A549 (cell line): ENCODE measurements around the gene FAM98C. TPM values are rescaled to one million over a fixed set of nuclear protein-coding genes. Genes with fewer than 3 reads are reported as not detected.

Experiments
- ATAC-seq, 2 experiments: fragments of 200-7000 bp in 1 of 2; fragments of >200 bp in 1 of 2; cut with Nextera tagmentation in 1 of 2; cut with Tn5 transposase in 1 of 2; 3 replicates each; pipeline versions ENCODE4 v1.8.0 to v1.9.1; 2018 to 2020; ENCODE audit warnings: mild to moderate bottlenecking in 1 of 2, moderate library complexity in 1 of 2
- CTCF ChIA-PET: fragments of 300-600 bp; sonication (Branson Sonifier 250); formaldehyde crosslinking; extraction: SDS; loops from one replicate; lab custom pipeline; 2021; ENCODE audit warnings: antibody characterized with exemption, inconsistent platforms; lab: Yijun Ruan, JAX
- POLR2A ChIA-PET: fragments of 350-600 bp; formaldehyde crosslinking; extraction: SDS; loops from one replicate; lab custom pipeline; 2021; ENCODE audit warnings: antibody characterized with exemption, inconsistent platforms; lab: Yijun Ruan, JAX
- DNase-seq, 2 experiments: peaks; one replicate each; pipeline versions ENCODE4 v3.0.0 to v3.0.0-alpha.2; 2011 to 2016; ENCODE audit warnings: low read depth in 1 of 2, low spot score in 1 of 2
- FAIRE-seq: peaks from 2 replicates; lab custom pipeline; 2011; peaks lifted over from hg19 to GRCh38; lab: Jason Lieb, UNC
- H3K27ac ChIP-seq, 2 experiments: fragments of >200 bp; sonication (Bioruptor Twin); formaldehyde crosslinking; 3 replicates each; pipeline ENCODE4 v1.5.1; 2016 to 2017
- H3K4me1 ChIP-seq: fragments of >200 bp; sonication (Bioruptor Twin); formaldehyde crosslinking; 3 replicates; pipeline ENCODE4 v1.6.1; 2016
- H3K4me2 ChIP-seq: fragments of >200 bp; sonication (Bioruptor Twin); formaldehyde crosslinking; 3 replicates; pipeline ENCODE4 v1.6.1; 2016
- H3K4me3 ChIP-seq: fragments of >200 bp; sonication (Bioruptor Twin); formaldehyde crosslinking; 3 replicates; pipeline ENCODE4 v1.5.1; 2016
- H3K9me3 ChIP-seq: fragments of >200 bp; sonication (Bioruptor Twin); formaldehyde crosslinking; 3 replicates; pipeline ENCODE4 v1.6.1; 2016
- ATOH8 ChIP-seq: fragments of 250-450 bp; sonication (Bioruptor Pico); IDR thresholded peaks from 2 replicates; pipeline ENCODE4 v1.5.0; 2020; ENCODE audit warnings: low read depth, mild to moderate bottlenecking, moderate library complexity
- BCL3 ChIP-seq: fragments of >200 bp; sonication (Bioruptor Twin); formaldehyde crosslinking; IDR thresholded peaks from 3 replicates; pipeline ENCODE4 v1.6.1; 2016
- BHLHE40 ChIP-seq: IDR thresholded peaks from 2 replicates; pipeline ENCODE4 v1.6.1; 2012; ENCODE audit warnings: low read depth, low read length, inconsistent platforms
- CBX2 ChIP-seq: fragments of 200-600 bp; sonication (generic); IDR thresholded peaks from 2 replicates; pipeline ENCODE4 v1.6.1; 2016; ENCODE audit warnings: low read depth, mild to moderate bottlenecking, borderline replicate concordance
- CBX8 ChIP-seq: fragments of 200-600 bp; sonication (generic); IDR thresholded peaks from 2 replicates; pipeline ENCODE4 v1.6.1; 2016
- EHF ChIP-seq: fragments of 250-450 bp; sonication (Bioruptor Pico); IDR thresholded peaks from 2 replicates; pipeline ENCODE4 v1.5.0; 2020; ENCODE audit warnings: mild to moderate bottlenecking
- FOSB ChIP-seq: fragments of 250-450 bp; sonication (Bioruptor Pico); IDR thresholded peaks from 2 replicates; pipeline ENCODE4 v1.5.0; 2020; ENCODE audit warnings: mild to moderate bottlenecking, moderate library complexity
- FOSL2 ChIP-seq, 2 experiments: fragments of 450-650 bp in 1 of 2; fragments of >200 bp in 1 of 2; sonication (Bioruptor Twin) in 1 of 2; formaldehyde crosslinking; IDR thresholded peaks; 2 replicates each; pipeline versions ENCODE4 v1.5.0 to v1.6.1; 2016 to 2020; ENCODE audit warnings: mild to moderate bottlenecking in 1 of 2, moderate library complexity in 1 of 2
- JUN ChIP-seq, 2 experiments: fragments of >200 bp; sonication (Bioruptor Twin); formaldehyde crosslinking; IDR thresholded peaks; 2 replicates in 1 of 2; 3 replicates in 1 of 2; pipeline ENCODE4 v1.6.1; 2016 to 2017
- JUNB ChIP-seq: fragments of >200 bp; sonication (Bioruptor Twin); formaldehyde crosslinking; IDR thresholded peaks from 2 replicates; pipeline ENCODE4 v1.6.1; 2016
- KDM5A ChIP-seq: fragments of 200-600 bp; sonication (generic); IDR thresholded peaks from 2 replicates; pipeline ENCODE4 v1.6.1; 2016; ENCODE audit warnings: antibody characterized with exemption, mild to moderate bottlenecking
- MAFK ChIP-seq: fragments of 450-650 bp; IDR thresholded peaks from 2 replicates; pipeline ENCODE4 v1.6.1; 2014; ENCODE audit not compliant: partially characterized antibody
- MAZ ChIP-seq: fragments of 150-350 bp; IDR thresholded peaks from 2 replicates; pipeline ENCODE4 v1.6.1; 2014; ENCODE audit warnings: antibody characterized with exemption, low read depth, low read length, borderline replicate concordance
- NR3C1 ChIP-seq: fragments of >200 bp; sonication (Bioruptor Twin); formaldehyde crosslinking; IDR thresholded peaks from 3 replicates; pipeline ENCODE4 v1.6.1; 2017
- PBX3 ChIP-seq: IDR thresholded peaks from 2 replicates; pipeline ENCODE4 v1.6.1; 2012
- PHF8 ChIP-seq: fragments of 200-600 bp; sonication (generic); IDR thresholded peaks from 2 replicates; pipeline ENCODE4 v1.6.1; 2016; ENCODE audit warnings: low read depth, mild to moderate bottlenecking, antibody characterized with exemption, moderate library complexity, borderline replicate concordance
- POLR2A ChIP-seq: IDR thresholded peaks from 2 replicates; pipeline ENCODE4 v1.6.1; 2012; ENCODE audit warnings: mild to moderate bottlenecking, low read length
- POLR2AphosphoS2 ChIP-seq: conservative IDR thresholded peaks from 2 replicates; pipeline ENCODE4 v1.6.1; 2012; ENCODE audit warnings: low read length, improper control_type of control experiment, inconsistent platforms
- RAD21 ChIP-seq, 2 experiments: fragments of >200 bp in 1 of 2; sonication (Bioruptor Twin) in 1 of 2; formaldehyde crosslinking in 1 of 2; IDR thresholded peaks in 1 of 2; conservative IDR thresholded peaks in 1 of 2; 2 replicates in 1 of 2; 3 replicates in 1 of 2; pipeline ENCODE4 v1.6.1; 2012 to 2018; ENCODE audit warnings: inconsistent platforms in 1 of 2
- RARB ChIP-seq: fragments of 250-450 bp; sonication (Bioruptor Pico); IDR thresholded peaks from 2 replicates; pipeline ENCODE4 v1.8.0; 2021; ENCODE audit warnings: mild to moderate bottlenecking, moderate library complexity
- RFX5 ChIP-seq: fragments of 450-650 bp; IDR thresholded peaks from 2 replicates; pipeline ENCODE4 v1.7.1; 2014; ENCODE audit warnings: antibody characterized with exemption, mild to moderate bottlenecking, moderate library complexity
- RNF2 ChIP-seq: fragments of 200-600 bp; sonication (generic); IDR thresholded peaks from 2 replicates; pipeline ENCODE4 v1.6.1; 2016; ENCODE audit warnings: low read depth, mild to moderate bottlenecking, antibody characterized with exemption, moderate library complexity, borderline replicate concordance
- SMC3 ChIP-seq: fragments of >200 bp; sonication (Bioruptor Twin); formaldehyde crosslinking; IDR thresholded peaks from 3 replicates; pipeline ENCODE4 v1.6.1; 2018; ENCODE audit warnings: inconsistent platforms
- TFCP2L1 ChIP-seq: fragments of 250-450 bp; sonication (Bioruptor Pico); IDR thresholded peaks from 2 replicates; pipeline ENCODE4 v1.5.0; 2021; ENCODE audit warnings: mild to moderate bottlenecking
- TP53 ChIP-seq: fragments of 250-450 bp; sonication (Bioruptor Pico); IDR thresholded peaks from 2 replicates; pipeline ENCODE4 v1.5.0; 2021; ENCODE audit warnings: mild to moderate bottlenecking, moderate library complexity
- ZC3H11A ChIP-seq: fragments of 450-650 bp; IDR thresholded peaks from 2 replicates; pipeline ENCODE4 v1.6.1; 2014; ENCODE audit warnings: antibody characterized with exemption, mild to moderate bottlenecking
- ZFP36 ChIP-seq: fragments of 450-650 bp; IDR thresholded peaks from 2 replicates; pipeline ENCODE4 v1.6.1; 2014; ENCODE audit warnings: borderline replicate concordance; ENCODE audit not compliant: partially characterized antibody
- ZSCAN20 ChIP-seq: fragments of 250-450 bp; sonication (Bioruptor Pico); IDR thresholded peaks from 2 replicates; pipeline ENCODE4 v1.8.0; 2022; ENCODE audit warnings: mild to moderate bottlenecking, moderate library complexity
- WGBS: methylation state at CpG from one replicate; pipeline ENCODE4 v1.1.6; 2017; ENCODE audit errors: missing lambda C conversion rate; 5-methylcytosine and 5-hydroxymethylcytosine counted together
- polyA plus RNA-seq, 4 experiments: library from polyadenylated mRNA; depleted of rRNA in 3 of 4; stranded (reverse); fragments of >200 nt; fragmentation: RNase III in 1 of 4; extraction: RNeasy Plus Mini Kit Qiagen cat#74134 plus additional on column Dnase treatment in 1 of 4; gene quantifications; 2 replicates in 3 of 4; 3 replicates in 1 of 4; pipeline ENCODE4 v1.2.3, GENCODE V29; 2011 to 2017

The FAM98C gene
- polyA plus RNA-seq, 2 of the 4 experiments (the other 2 are of a cell fraction), result 12.8 to 20.4 TPM

- Histone ChIP-seq H3K27ac (no peak overlapping the region), H3K9me3 (no peaks in the 10 kb centered on the region), H3K4me3 (no peak overlapping the region), H3K4me1 (peaks cover 9% of the 10 kb centered on the region; the same call in 1 of the 3 replicates), H3K4me2 (no peak overlapping the region; the same call in 2 of the 3 replicates)
- DNase-seq (no peak), ATAC-seq (no peak), FAIRE-seq (peak; percentile 36)
- WGBS, result 30% methylated on average over 9 of the region's 9 CpGs
- ChIA-PET POLR2A (interaction anchor here (3.0 kb wide), 1 partner anchor 14 kb away, joined by 41 read pairs; the partner anchor contains the start of gene PSMD8), CTCF (interaction anchor here (0.6 to 4.3 kb wide), 16 partner anchors 8 to 612 kb away, joined by 3 to 29 read pairs (median 4); partner anchors contain the start of genes CATSPERG, FAM98C, PPP1R14A and PSMD8)
- TF ChIP-seq NR3C1 (no peak), BCL3 (no peak), EHF (CRISPR knock-in tag) (no peak), ZC3H11A (no peak), PBX3 (no peak), POLR2A (no peak), FOSL2 (IDR thresholded peaks at IDR 0.05) (no peak), FOSL2 (CRISPR knock-in tag; IDR thresholded peaks at IDR 0.05) (no peak), TP53 (no peak), RFX5 (no peak), RNF2 (no peak), BHLHE40 (no peak), SMC3 (no peak), ZFP36 (no peak), PHF8 (no peak), RAD21 (conservative IDR thresholded peaks at IDR 0.05 in 1 of 2, IDR thresholded peaks at IDR 0.05 in 1 of 2) (no peak), MAFK (no peak), FOSB (CRISPR knock-in tag) (no peak)
Observed at GRCh38 chr19:38360351-38360750, 42.5 kb upstream of the FAM98C start.

- TF ChIP-seq RAD21 (conservative IDR thresholded peaks at IDR 0.05 in 1 of 2, IDR thresholded peaks at IDR 0.05 in 1 of 2) (no peak), ZFP36 (peak; percentile 87)
- 22% methylated on average over 23 of the region's 23 CpGs for WGBS
- DNase-seq (no peak), ATAC-seq (peak; percentile 32 to 34), FAIRE-seq (peak; percentile 7)
- Histone ChIP-seq H3K4me3 (peak overlapping the region; percentile 65), H3K4me1 (peaks cover 9% of the 10 kb centered on the region; the same call in 1 of the 3 replicates), H3K4me2 (peak overlapping the region; percentile 86), H3K9me3 (no peaks in the 10 kb centered on the region), H3K27ac (peak overlapping the region; percentile 3 to 81; a peak in 4 of 6 replicates)
- CTCF ChIA-PET, result interaction anchor here (0.6 to 4.3 kb wide), 20 partner anchors 8 to 611 kb away, joined by 3 to 29 read pairs (median 4); partner anchors contain the start of genes CATSPERG, FAM98C, PPP1R14A and PSMD8
- POLR2A ChIA-PET, result interaction anchor here (0.6 to 3.0 kb wide), 4 partner anchors 13 to 57 kb away, joined by 6 to 41 read pairs (median 10); partner anchors contain the start of genes C19orf33, GGN and PSMD8
Observed at GRCh38 chr19:38360839-38361631, 41.9 kb upstream of the FAM98C start.

GRCh38 chr19:38361633-38362075, 41.2 kb upstream of the FAM98C start:
- Histone ChIP-seq H3K4me3 (peak overlapping the region; percentile 65), H3K4me1 (peaks cover 9% of the 10 kb centered on the region; the same call in 1 of the 3 replicates), H3K4me2 (peak overlapping the region; percentile 86), H3K27ac (peak overlapping the region; percentile 62 to 81), H3K9me3 (no peaks in the 10 kb centered on the region)
- POLR2A ChIA-PET, result interaction anchor here (0.5 to 3.0 kb wide), 9 partner anchors 10 to 569 kb away, joined by 3 to 41 read pairs (median 5); partner anchors contain the start of genes C19orf33, FAM98C, GGN and MRPS12
- CTCF ChIA-PET, result interaction anchor here (0.7 to 1.6 kb wide), 13 partner anchors 9 to 459 kb away, joined by 3 to 7 read pairs (median 3); partner anchors contain the start of genes FAM98C, PPP1R14A and PSMD8
- 2% methylated on average over 30 of the region's 37 CpGs for WGBS
- TF ChIP-seq TFCP2L1 (CRISPR knock-in tag), result no peak
- no peak for TF ChIP-seq RARB (CRISPR knock-in tag)
- TF ChIP-seq CBX2, result no peak
- no peak for TF ChIP-seq TP53
- TF ChIP-seq POLR2AphosphoS2, result no peak
- TF ChIP-seq ZSCAN20 (CRISPR knock-in tag), result no peak
- no peak for TF ChIP-seq PBX3
- no peak for TF ChIP-seq JUNB
- no peak for TF ChIP-seq POLR2A
- TF ChIP-seq MAZ, result no peak
- TF ChIP-seq ATOH8, result no peak
- no peak for TF ChIP-seq KDM5A
- TF ChIP-seq CBX8, result no peak
- TF ChIP-seq MAFK, result no peak
- no peak; a peak in 1 of 5 replicates for TF ChIP-seq JUN (IDR thresholded peaks at IDR 0.05)
- TF ChIP-seq NR3C1, result no peak
- ATAC-seq, result peak; percentile 81 to 93
- peak; percentile 96 to 99 for DNase-seq
- peak; percentile 43 for FAIRE-seq
